Endothelial cell of umbilical vein (primary cell): Measurements from ENCODE around the gene NPLOC4. TPM values are rescaled to one million over a fixed set of nuclear protein-coding genes. Genes with fewer than 3 reads are reported as not detected.

Experiments
- BruUV-seq: library from RNA; stranded (reverse); fragments of 400-500 nt; replicated peaks from 2 replicates; lab custom pipeline; 2021; lab: Mats Ljungman, UMichigan
- CTCF ChIA-PET: fragments of 300-600, 350-600 bp; sonication (Branson Sonifier 250); formaldehyde crosslinking; loops from one replicate; lab custom pipeline; 2021; ENCODE audit warnings: antibody characterized with exemption, inconsistent platforms; lab: Charles Lee
- POLR2A ChIA-PET: fragments of 300-600, 350-600 bp; sonication (Branson Sonifier 250); formaldehyde crosslinking; loops from one replicate; lab custom pipeline; 2021; ENCODE audit warnings: antibody characterized with exemption, inconsistent platforms; lab: Charles Lee
- DNase-seq: peaks from one replicate; pipeline ENCODE4 v3.0.0-alpha.2; 2011; ENCODE audit warnings: low read depth, low spot score
- FAIRE-seq: peaks from 2 replicates; lab custom pipeline; 2011; peaks lifted over from hg19 to GRCh38; lab: Jason Lieb, UNC
- H2AFZ ChIP-seq: 2 replicates; pipeline ENCODE4 v1.6.0; 2012; ENCODE audit warnings: low read depth, low read length, control low read depth, inconsistent platforms
- H3K27ac ChIP-seq: 2 replicates; pipeline ENCODE4 v1.5.1; 2011; ENCODE audit warnings: low read depth, mild to moderate bottlenecking, control low read depth, low read length, moderate library complexity; ENCODE audit not compliant: insufficient read depth
- H3K27me3 ChIP-seq, 2 experiments: 2 replicates each; pipeline versions ENCODE4 v1.6.0 to v1.6.1; 2011; ENCODE audit warnings: low read length in 2 of 2, mixed read lengths in 1 of 2; ENCODE audit not compliant: control insufficient read depth in 2 of 2, insufficient read depth in 2 of 2
- H3K36me3 ChIP-seq, 2 experiments: 2 replicates in 1 of 2; 3 replicates in 1 of 2; pipeline ENCODE4 v1.5.1; 2011; ENCODE audit warnings: low read length in 2 of 2, mild to moderate bottlenecking in 1 of 2, moderate library complexity in 1 of 2; ENCODE audit not compliant: control insufficient read depth in 2 of 2, insufficient read depth in 2 of 2; ENCODE audit errors: extremely low read depth in 1 of 2
- H3K4me1 ChIP-seq: 3 replicates; pipeline ENCODE4 v1.5.1; 2011; ENCODE audit warnings: mild to moderate bottlenecking, low read length; ENCODE audit not compliant: control insufficient read depth, insufficient read depth; ENCODE audit errors: extremely low read depth
- H3K4me2 ChIP-seq: 2 replicates; pipeline ENCODE4 v1.6.1; 2011; ENCODE audit warnings: low read length, control low read depth, mixed read lengths; ENCODE audit not compliant: insufficient read depth
- H3K4me3 ChIP-seq, 3 experiments: fragments of 200-600 bp in 1 of 3; sonication (generic), shearing (Covaris generic) in 1 of 3; replicated peaks in 1 of 3; 2 replicates each; pipeline ENCODE4 v1.5.1; 2011 to 2016; ENCODE audit warnings: control low read depth in 3 of 3, low read length in 3 of 3, mild to moderate bottlenecking in 2 of 3, inconsistent platforms in 1 of 3, low read depth in 1 of 3, moderate library complexity in 1 of 3; ENCODE audit not compliant: insufficient read depth in 1 of 3
- H3K79me2 ChIP-seq: 2 replicates; pipeline ENCODE4 v1.6.0; 2012; ENCODE audit warnings: low read length, inconsistent platforms; ENCODE audit not compliant: control insufficient read depth, insufficient read depth
- H3K9ac ChIP-seq: replicated peaks from 2 replicates; pipeline ENCODE3; 2011; ENCODE audit warnings: low read length, control low read depth; ENCODE audit not compliant: insufficient read depth; ENCODE audit errors: extremely low read depth
- H3K9me1 ChIP-seq: replicated peaks from 3 replicates; pipeline ENCODE4 v1.6.0; 2011; ENCODE audit warnings: mild to moderate bottlenecking, low read length; ENCODE audit not compliant: control insufficient read depth, insufficient read depth; ENCODE audit errors: extremely low read depth
- H3K9me3 ChIP-seq: replicated peaks from 2 replicates; pipeline ENCODE4 v1.5.1; 2012; ENCODE audit warnings: low read length, inconsistent platforms; ENCODE audit not compliant: control insufficient read depth, insufficient read depth
- H4K20me1 ChIP-seq: replicated peaks from 2 replicates; pipeline ENCODE3; 2011; ENCODE audit warnings: mild to moderate bottlenecking, low read length; ENCODE audit not compliant: control insufficient read depth, insufficient read depth; ENCODE audit errors: extremely low read depth
- CTCF ChIP-seq, 2 donors: IDR thresholded peaks; 1 replicate in 1 of 2; 2 replicates in 1 of 2; pipeline ENCODE4 v1.5.1; 2011; ENCODE audit warnings: low read length in 2 of 2, mild to moderate bottlenecking in 2 of 2, moderate library complexity in 2 of 2, control low read depth in 1 of 2, inconsistent platforms in 1 of 2, low read depth in 1 of 2; ENCODE audit not compliant: insufficient read depth in 1 of 2; ENCODE audit errors: extremely low read depth in 1 of 2
- JUN ChIP-seq: IDR thresholded peaks from 2 replicates; pipeline ENCODE4 v1.6.1; 2011; ENCODE audit warnings: borderline replicate concordance, low read depth; ENCODE audit not compliant: insufficient read length, insufficient read depth
- MAX ChIP-seq: IDR thresholded peaks from 2 replicates; pipeline ENCODE4 v1.6.1; 2011; ENCODE audit not compliant: insufficient read depth, insufficient read length
- POLR2AphosphoS5 ChIP-seq: IDR thresholded peaks from 2 replicates; pipeline ENCODE4 v1.6.1; 2012; ENCODE audit warnings: low read depth, mild to moderate bottlenecking, control low read depth, low read length, moderate library complexity; ENCODE audit not compliant: insufficient read depth
- dilution Hi-C: fragments of 300-500 bp; cut with MboI; formaldehyde crosslinking; loops from one replicate; pipeline ENCODE4 v1.15.0; 2019; ENCODE audit warnings: low sequenced_read_pairs; ENCODE audit not compliant: extremely low pct_ligation_motif_present
- intact Hi-C: fragments of 100-400 bp; cut with micrococcal nuclease; formaldehyde crosslinking; loops from one replicate; pipeline ENCODE4 v1.10.0; 2022
- polyA plus RNA-seq, 4 experiments: library from polyadenylated mRNA; depleted of rRNA in 3 of 4; stranded (reverse) in 3 of 4; unstranded in 1 of 4; fragments of >200 nt; gene quantifications; 2 replicates each; pipeline versions ENCODE4 v1.2.1 to v1.2.3, GENCODE V29; 2011 to 2012; ENCODE audit warnings: missing spikeins in 1 of 4
- total RNA-seq: library from RNA; stranded (reverse); gene quantifications from 2 replicates; pipeline ENCODE4 v1.2.3, GENCODE V29; 2021

The NPLOC4 gene
- total and polyA plus RNA-seq, 2 donors (not counting 3 experiments of a cell fraction or from before 2014, with no cell fraction given) = 150 to 175 TPM

- Histone ChIP-seq H3K4me3 (no peak overlapping the region), H3K4me2 (no peak overlapping the region), H3K36me3 (no peaks in the 10 kb centered on the region), H2AFZ (no peak overlapping the region), H3K9me1 (no peaks in the 10 kb centered on the region), H3K79me2 (no peaks in the 10 kb centered on the region), H3K9me3 (no peaks in the 10 kb centered on the region), H3K4me1 (peaks cover 7% of the 10 kb centered on the region), H3K27me3 (no peaks in the 10 kb centered on the region), H3K27ac (no peak overlapping the region), H4K20me1 (no peaks in the 10 kb centered on the region), H3K9ac (no peak overlapping the region)
- no TSS peak for BruUV-seq
- TF ChIP-seq POLR2AphosphoS5 = no peak
- peak in 1 of 2 donors; percentile 46 for TF ChIP-seq CTCF (IDR thresholded peaks at IDR 0.05; ENCODE audit: extremely low read depth in 1 of 2, insufficient read depth in 1 of 2, low read depth in 1 of 2, low read length in 2 of 2)
- TF ChIP-seq MAX = peak; percentile 14
- no peak for TF ChIP-seq JUN
- intact Hi-C loops = no loop called here
- CTCF ChIA-PET = interaction anchor here (0.6 to 1.6 kb wide), 15 partner anchors 14 to 378 kb away, joined by 3 to 6 read pairs (median 4); partner anchors contain the start of genes BAHCC1 and FAAP100
- FAIRE-seq (no peak), DNase-seq (no peak)
- dilution Hi-C loops = no loop called here
- POLR2A ChIA-PET = interaction anchor here (0.6 to 0.7 kb wide), 2 partner anchors 8 to 11 kb away, joined by 3 to 4 read pairs; partner anchors contain the start of gene ACTG1
Observed at GRCh38 chr17:81523402-81524038, 113.4 kb downstream of the NPLOC4 start.
